Keratinocyte (primary cell): ENCODE results near the gene SRPK2.

Experiments
- EZH2 ChIP-seq: IDR thresholded peaks from one replicate; pipeline ENCODE4 v1.6.1; 2012; ENCODE audit warnings: inconsistent platforms, mild to moderate bottlenecking, low read length, moderate library complexity
- TF ChIP-seq, protein P1 (sequence below), 3 experiments: IDR thresholded peaks in 1 of 3; conservative IDR thresholded peaks in 1 of 3; optimal IDR thresholded peaks in 1 of 3; 2 replicates in 2 of 3; 3 replicates in 1 of 3; pipeline versions ENCODE3 to v1.5.1; 2011; ENCODE audit warnings: low read length in 3 of 3, mild to moderate bottlenecking in 3 of 3, moderate library complexity in 2 of 3, control low read depth in 1 of 3, inconsistent platforms in 1 of 3; ENCODE audit not compliant: insufficient read depth in 2 of 3; ENCODE audit errors: extremely low read depth in 1 of 3

DNA sequence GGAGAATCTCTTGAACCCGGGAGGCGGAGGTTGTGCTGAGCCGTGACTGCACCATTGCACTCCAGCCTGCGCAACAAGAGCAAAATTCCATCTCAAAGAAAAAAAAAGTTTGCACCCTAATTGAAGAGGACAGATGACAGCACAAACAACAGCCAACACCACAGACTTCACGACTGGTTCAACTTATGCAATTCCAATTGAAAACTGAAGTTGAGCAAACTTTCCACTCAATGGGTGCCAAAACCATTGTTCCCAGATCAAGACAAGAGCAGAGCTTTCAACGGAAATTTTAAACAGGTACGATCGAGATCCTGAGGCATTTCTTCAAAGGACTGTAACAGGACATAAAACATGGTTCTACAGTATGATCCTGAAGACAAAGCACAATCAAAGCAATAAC lies 225.0 kb downstream of the SRPK2 start:
- TF ChIP-seq, protein P1, sequence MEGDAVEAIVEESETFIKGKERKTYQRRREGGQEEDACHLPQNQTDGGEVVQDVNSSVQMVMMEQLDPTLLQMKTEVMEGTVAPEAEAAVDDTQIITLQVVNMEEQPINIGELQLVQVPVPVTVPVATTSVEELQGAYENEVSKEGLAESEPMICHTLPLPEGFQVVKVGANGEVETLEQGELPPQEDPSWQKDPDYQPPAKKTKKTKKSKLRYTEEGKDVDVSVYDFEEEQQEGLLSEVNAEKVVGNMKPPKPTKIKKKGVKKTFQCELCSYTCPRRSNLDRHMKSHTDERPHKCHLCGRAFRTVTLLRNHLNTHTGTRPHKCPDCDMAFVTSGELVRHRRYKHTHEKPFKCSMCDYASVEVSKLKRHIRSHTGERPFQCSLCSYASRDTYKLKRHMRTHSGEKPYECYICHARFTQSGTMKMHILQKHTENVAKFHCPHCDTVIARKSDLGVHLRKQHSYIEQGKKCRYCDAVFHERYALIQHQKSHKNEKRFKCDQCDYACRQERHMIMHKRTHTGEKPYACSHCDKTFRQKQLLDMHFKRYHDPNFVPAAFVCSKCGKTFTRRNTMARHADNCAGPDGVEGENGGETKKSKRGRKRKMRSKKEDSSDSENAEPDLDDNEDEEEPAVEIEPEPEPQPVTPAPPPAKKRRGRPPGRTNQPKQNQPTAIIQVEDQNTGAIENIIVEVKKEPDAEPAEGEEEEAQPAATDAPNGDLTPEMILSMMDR (optimal IDR thresholded peaks at IDR 0.05 in 1 of 3, IDR thresholded peaks at IDR 0.05 in 1 of 3, conservative IDR thresholded peaks at IDR 0.05 in 1 of 3; ENCODE audit: extremely low read depth in 1 of 3, insufficient read depth in 2 of 3, low read length in 3 of 3) = no peak
- TF ChIP-seq EZH2 = no peak
